Testis (tissue), 2 donors: ENCODE measurements around the gene OR4F15.
"Not testable (repeated sequence)": the region's sequence is repeated elsewhere in the genome, so short reads cannot be mapped to it uniquely, and the experiment has no call there.

ENCODE experiments used
- POLR2A ChIP-seq: fragments of 450-650 bp; IDR thresholded peaks from one replicate; pipeline ENCODE4 v1.6.1; 2017; ENCODE audit warnings: antibody characterized with exemption, mild to moderate bottlenecking, moderate library complexity
- TF ChIP-seq, protein P1 (sequence below), 3 experiments: fragments of 450-650 bp in 2 of 3; fragments of 200-600 bp in 1 of 3; sonication (generic) in 1 of 3; IDR thresholded peaks; one replicate each; pipeline ENCODE4 v1.5.1; 2016 to 2019; ENCODE audit warnings: antibody characterized with exemption in 3 of 3, mild to moderate bottlenecking in 2 of 3, moderate library complexity in 1 of 3

DNA sequence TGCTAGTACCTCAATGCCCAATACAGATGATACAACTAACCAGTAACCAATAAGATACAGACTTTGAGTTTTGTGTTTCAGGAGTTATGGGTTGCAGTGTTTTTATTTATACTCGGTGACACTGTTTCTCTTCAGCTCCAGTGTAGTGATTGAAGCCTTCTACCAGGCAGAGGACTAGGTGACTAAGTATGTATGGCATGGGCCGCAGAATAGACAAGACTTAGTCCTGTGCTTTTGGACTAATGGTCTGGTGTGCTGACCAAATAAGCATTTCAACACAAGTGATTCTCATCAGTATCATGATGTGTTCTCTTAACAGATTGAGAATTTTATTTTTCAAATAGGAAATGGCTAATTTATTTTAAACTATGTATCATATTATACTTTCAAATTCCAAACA lies 24.0 kb upstream of the OR4F15 start:
- TF ChIP-seq, protein P1, sequence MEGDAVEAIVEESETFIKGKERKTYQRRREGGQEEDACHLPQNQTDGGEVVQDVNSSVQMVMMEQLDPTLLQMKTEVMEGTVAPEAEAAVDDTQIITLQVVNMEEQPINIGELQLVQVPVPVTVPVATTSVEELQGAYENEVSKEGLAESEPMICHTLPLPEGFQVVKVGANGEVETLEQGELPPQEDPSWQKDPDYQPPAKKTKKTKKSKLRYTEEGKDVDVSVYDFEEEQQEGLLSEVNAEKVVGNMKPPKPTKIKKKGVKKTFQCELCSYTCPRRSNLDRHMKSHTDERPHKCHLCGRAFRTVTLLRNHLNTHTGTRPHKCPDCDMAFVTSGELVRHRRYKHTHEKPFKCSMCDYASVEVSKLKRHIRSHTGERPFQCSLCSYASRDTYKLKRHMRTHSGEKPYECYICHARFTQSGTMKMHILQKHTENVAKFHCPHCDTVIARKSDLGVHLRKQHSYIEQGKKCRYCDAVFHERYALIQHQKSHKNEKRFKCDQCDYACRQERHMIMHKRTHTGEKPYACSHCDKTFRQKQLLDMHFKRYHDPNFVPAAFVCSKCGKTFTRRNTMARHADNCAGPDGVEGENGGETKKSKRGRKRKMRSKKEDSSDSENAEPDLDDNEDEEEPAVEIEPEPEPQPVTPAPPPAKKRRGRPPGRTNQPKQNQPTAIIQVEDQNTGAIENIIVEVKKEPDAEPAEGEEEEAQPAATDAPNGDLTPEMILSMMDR (IDR thresholded peaks at IDR 0.05), result not testable (repeated sequence)
- not testable (repeated sequence) for TF ChIP-seq POLR2A
